Jurkat, Clone E6-1 (cell line): Measurements from ENCODE around the gene NT5DC1.

Experiments
- DNase-seq: peaks from one replicate; pipeline ENCODE4 v3.0.0-alpha.2; 2011; ENCODE audit warnings: low read depth, low spot score
- H3K4me3 ChIP-seq: 2 replicates; pipeline ENCODE4 v1.5.1; 2011; ENCODE audit warnings: mild to moderate bottlenecking, low read length, control low read depth, moderate library complexity

Gene NT5DC1

GRCh38 chr6:116170358-116171057 lies 69.9 kb downstream of the NT5DC1 start:
- DNase-seq, result no peak
- H3K4me3 ChIP-seq, result no peak overlapping the region

GRCh38 chr6:116173928-116174327 lies 73.3 kb downstream of the NT5DC1 start:
- no peak for DNase-seq
- no peak overlapping the region for H3K4me3 ChIP-seq

GRCh38 chr6:116175344-116175743 lies 74.7 kb downstream of the NT5DC1 start:
- no peak overlapping the region for H3K4me3 ChIP-seq

GRCh38 chr6:116176596-116176995 lies 75.9 kb downstream of the NT5DC1 start:
- H3K4me3 ChIP-seq, result no peak overlapping the region
- no peak for DNase-seq

More at GRCh38 chr6:116175344-116175743, 74.7 kb downstream of the NT5DC1 start:
- DNase-seq, result no peak

GRCh38 chr6:116180375-116180774 lies 79.7 kb downstream of the NT5DC1 start:
- DNase-seq, result no peak
- no peak overlapping the region for H3K4me3 ChIP-seq

GRCh38 chr6:116189472-116189871 lies 88.8 kb downstream of the NT5DC1 start:
- no peak for DNase-seq
- H3K4me3 ChIP-seq, result no peak overlapping the region

GRCh38 chr6:116190550-116190949 lies 89.9 kb downstream of the NT5DC1 start:
- no peak overlapping the region for H3K4me3 ChIP-seq
- DNase-seq, result no peak

- H3K4me3 ChIP-seq, result no peak overlapping the region
- no peak for DNase-seq
Observed at GRCh38 chr6:116191881-116192280, 91.2 kb downstream of the NT5DC1 start.

GRCh38 chr6:116192786-116193185 lies 92.1 kb downstream of the NT5DC1 start:
- DNase-seq, result no peak

GRCh38 chr6:116196841-116197240 lies 96.2 kb downstream of the NT5DC1 start:
- H3K4me3 ChIP-seq, result no peak overlapping the region
- no peak for DNase-seq

More at GRCh38 chr6:116192786-116193185, 92.1 kb downstream of the NT5DC1 start:
- no peak overlapping the region for H3K4me3 ChIP-seq

GRCh38 chr6:116200619-116201249 lies 100.1 kb downstream of the NT5DC1 start:
- DNase-seq, result no peak
- no peak overlapping the region for H3K4me3 ChIP-seq

- H3K4me3 ChIP-seq, result no peak overlapping the region
- DNase-seq, result no peak
Observed at GRCh38 chr6:116201538-116201937, 100.9 kb downstream of the NT5DC1 start.

- no peak for DNase-seq
- no peak overlapping the region for H3K4me3 ChIP-seq
Observed at GRCh38 chr6:116205281-116205680, 104.6 kb downstream of the NT5DC1 start.

GRCh38 chr6:116206231-116206903 lies 105.7 kb downstream of the NT5DC1 start:
- peak; percentile 12 for DNase-seq
- no peak overlapping the region for H3K4me3 ChIP-seq

- DNase-seq, result no peak
- no peak overlapping the region for H3K4me3 ChIP-seq
Observed at GRCh38 chr6:116208056-116208785, 107.6 kb downstream of the NT5DC1 start.

GRCh38 chr6:116210316-116210715 lies 109.7 kb downstream of the NT5DC1 start:
- no peak overlapping the region for H3K4me3 ChIP-seq
- DNase-seq, result no peak

GRCh38 chr6:116210750-116211425 lies 110.2 kb downstream of the NT5DC1 start:
- no peak overlapping the region for H3K4me3 ChIP-seq
- no peak for DNase-seq

GRCh38 chr6:116214681-116215080 lies 114.0 kb downstream of the NT5DC1 start:
- no peak for DNase-seq
- H3K4me3 ChIP-seq, result no peak overlapping the region

- no peak for DNase-seq
- H3K4me3 ChIP-seq, result no peak overlapping the region
Observed at GRCh38 chr6:116215414-116215813, 114.8 kb downstream of the NT5DC1 start.
